ENCODE measurements around the gene MTG2.

MTG2 gene

DNA sequence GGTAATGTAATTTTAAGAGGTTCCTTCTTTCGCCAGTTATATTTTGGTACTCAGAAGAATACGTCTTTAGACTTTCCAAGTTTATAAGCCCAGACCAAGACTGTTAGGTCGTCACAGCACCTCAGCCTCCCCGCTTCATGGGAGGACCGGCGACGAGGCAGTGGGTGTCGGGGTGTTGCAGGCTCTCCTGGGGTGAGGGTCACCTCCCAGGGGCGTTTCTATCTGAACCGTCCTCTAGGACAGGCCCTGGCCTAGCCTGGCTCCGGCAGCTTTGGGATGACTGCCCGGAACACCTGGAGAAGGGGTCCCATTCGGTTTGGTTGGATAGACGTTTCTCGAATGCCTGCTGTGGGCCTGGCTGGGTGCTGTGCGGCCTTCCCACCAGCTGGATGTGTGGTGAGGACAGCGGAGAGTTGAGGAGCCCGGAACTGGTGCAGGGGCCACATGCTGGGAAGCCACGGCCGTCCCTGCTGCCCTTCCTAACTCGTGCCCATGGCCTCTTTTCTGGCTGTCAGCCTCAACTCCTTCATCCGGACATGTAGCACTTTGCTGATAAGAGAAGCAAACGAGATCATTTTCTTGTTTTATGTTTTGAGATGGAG, 56.6 kb downstream of the MTG2 start:
- H3K27ac ChIP-seq (ENCODE audit: low read depth, low read length) = no peak overlapping the region
- H3K4me1 ChIP-seq (ENCODE audit: control insufficient read depth, insufficient read depth, low read length) = no peaks in the 10 kb centered on the region
- H3K9ac ChIP-seq (ENCODE audit: low read depth, low read length) = peak overlapping the region; percentile 34; the same call in 1 of the 2 replicates

DNA sequence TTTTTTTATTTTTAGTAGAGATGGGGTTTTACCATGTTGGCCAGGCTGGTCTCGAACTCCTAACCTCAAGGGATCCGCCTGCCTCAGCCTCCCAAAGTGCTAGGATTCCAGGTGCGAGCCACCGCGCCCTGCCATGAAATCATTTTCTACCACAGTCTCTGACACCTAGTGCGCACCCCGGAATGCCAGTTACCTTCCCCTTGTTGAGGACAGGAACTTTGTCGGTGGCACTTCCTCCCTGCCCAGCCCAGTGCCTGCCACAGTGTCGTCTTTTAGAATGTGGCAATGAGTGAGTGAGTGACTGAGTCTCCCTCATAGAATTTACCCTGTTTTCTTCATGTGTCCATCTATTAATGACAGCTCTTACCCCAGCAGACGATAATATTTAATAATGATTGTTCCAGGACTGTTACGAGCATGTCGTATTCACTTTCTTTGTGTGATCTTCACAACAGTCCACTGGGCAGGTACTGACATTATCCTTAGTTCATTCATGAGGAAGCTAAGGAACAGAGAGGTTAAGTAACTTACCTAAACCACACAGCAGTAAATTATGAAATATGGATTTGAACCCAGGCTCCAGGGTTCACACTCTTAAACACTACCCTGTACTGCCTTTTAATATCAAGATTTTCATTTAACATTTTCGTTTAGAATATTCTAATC, 57.3 kb downstream of the MTG2 start:
- no peaks in the 10 kb centered on the region for H3K27me3 ChIP-seq (ENCODE audit: control insufficient read depth, insufficient read depth, low read length)
- H3K36me3 ChIP-seq (ENCODE audit: control insufficient read depth, insufficient read depth, low read length) = peaks cover 4% of the 10 kb centered on the region; the same call in 1 of the 2 replicates
- no peaks in the 10 kb centered on the region for H3K9me3 ChIP-seq (ENCODE audit: control insufficient read depth, insufficient read depth, low read length)
- H3K9ac ChIP-seq (ENCODE audit: low read depth, low read length) = no peak overlapping the region
- no peaks in the 10 kb centered on the region for H3K4me1 ChIP-seq (ENCODE audit: control insufficient read depth, insufficient read depth, low read length)
- H3K4me3 ChIP-seq (ENCODE audit: low read depth, low read length) = no peak overlapping the region
- no peak overlapping the region for H3K27ac ChIP-seq (ENCODE audit: low read depth, low read length)

More for the DNA sequence above, 56.6 kb downstream of the MTG2 start:
- H3K36me3 ChIP-seq (ENCODE audit: control insufficient read depth, insufficient read depth, low read length) = peaks cover 4% of the 10 kb centered on the region; the same call in 1 of the 2 replicates
- no peaks in the 10 kb centered on the region for H3K27me3 ChIP-seq (ENCODE audit: control insufficient read depth, insufficient read depth, low read length)
- H3K4me3 ChIP-seq (ENCODE audit: low read depth, low read length) = peak overlapping the region; percentile 83
- H3K9me3 ChIP-seq (ENCODE audit: control insufficient read depth, insufficient read depth, low read length) = no peaks in the 10 kb centered on the region

- Histone ChIP-seq H3K4me1 (ENCODE audit: control insufficient read depth, insufficient read depth, low read length) (no peaks in the 10 kb centered on the region), H3K4me3 (ENCODE audit: low read depth, low read length) (no peak overlapping the region), H3K9me3 (ENCODE audit: control insufficient read depth, insufficient read depth, low read length) (no peaks in the 10 kb centered on the region), H3K36me3 (ENCODE audit: control insufficient read depth, insufficient read depth, low read length) (peaks cover 7% of the 10 kb centered on the region; the same call in 1 of the 2 replicates), H3K27me3 (ENCODE audit: control insufficient read depth, insufficient read depth, low read length) (no peaks in the 10 kb centered on the region), H3K9ac (ENCODE audit: low read depth, low read length) (no peak overlapping the region), H3K27ac (ENCODE audit: low read depth, low read length) (no peak overlapping the region)
Observed at GRCh38 chr20:62241506-62241905, 58.7 kb downstream of the MTG2 start.

GRCh38 chr20:62242176-62242575, 59.3 kb downstream of the MTG2 start:
- no peak overlapping the region for H3K4me3 ChIP-seq (ENCODE audit: low read depth, low read length)
- no peak overlapping the region for H3K9ac ChIP-seq (ENCODE audit: low read depth, low read length)
- H3K4me1 ChIP-seq (ENCODE audit: control insufficient read depth, insufficient read depth, low read length) = no peaks in the 10 kb centered on the region
- no peak overlapping the region for H3K27ac ChIP-seq (ENCODE audit: low read depth, low read length)
- H3K9me3 ChIP-seq (ENCODE audit: control insufficient read depth, insufficient read depth, low read length) = no peaks in the 10 kb centered on the region
- H3K27me3 ChIP-seq (ENCODE audit: control insufficient read depth, insufficient read depth, low read length) = no peaks in the 10 kb centered on the region
- peaks cover 7% of the 10 kb centered on the region; the same call in 1 of the 2 replicates for H3K36me3 ChIP-seq (ENCODE audit: control insufficient read depth, insufficient read depth, low read length)

DNA sequence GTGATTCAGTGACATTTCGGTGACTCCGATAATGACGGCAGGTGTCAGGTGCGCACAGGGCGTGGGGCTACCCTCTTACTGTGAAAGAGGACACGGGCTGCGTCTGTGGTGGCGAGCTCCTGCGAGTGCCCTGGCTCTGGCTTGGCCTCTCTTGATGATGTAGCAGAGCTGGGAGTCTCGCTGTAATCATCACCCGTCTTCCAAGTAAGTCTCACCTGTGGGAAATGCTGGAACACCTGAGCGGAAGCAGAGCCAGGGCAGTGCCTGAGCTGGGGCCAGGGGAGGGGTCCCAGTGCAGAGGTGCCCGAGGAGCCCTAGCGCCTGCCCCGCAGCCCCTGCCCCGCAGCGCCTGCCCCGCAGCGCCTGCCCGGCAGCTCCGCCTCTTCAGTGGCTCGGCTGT, 60.3 kb downstream of the MTG2 start:
- Histone ChIP-seq H3K4me1 (ENCODE audit: control insufficient read depth, insufficient read depth, low read length) (no peaks in the 10 kb centered on the region), H3K4me3 (ENCODE audit: low read depth, low read length) (no peak overlapping the region), H3K27ac (ENCODE audit: low read depth, low read length) (no peak overlapping the region)

DNA sequence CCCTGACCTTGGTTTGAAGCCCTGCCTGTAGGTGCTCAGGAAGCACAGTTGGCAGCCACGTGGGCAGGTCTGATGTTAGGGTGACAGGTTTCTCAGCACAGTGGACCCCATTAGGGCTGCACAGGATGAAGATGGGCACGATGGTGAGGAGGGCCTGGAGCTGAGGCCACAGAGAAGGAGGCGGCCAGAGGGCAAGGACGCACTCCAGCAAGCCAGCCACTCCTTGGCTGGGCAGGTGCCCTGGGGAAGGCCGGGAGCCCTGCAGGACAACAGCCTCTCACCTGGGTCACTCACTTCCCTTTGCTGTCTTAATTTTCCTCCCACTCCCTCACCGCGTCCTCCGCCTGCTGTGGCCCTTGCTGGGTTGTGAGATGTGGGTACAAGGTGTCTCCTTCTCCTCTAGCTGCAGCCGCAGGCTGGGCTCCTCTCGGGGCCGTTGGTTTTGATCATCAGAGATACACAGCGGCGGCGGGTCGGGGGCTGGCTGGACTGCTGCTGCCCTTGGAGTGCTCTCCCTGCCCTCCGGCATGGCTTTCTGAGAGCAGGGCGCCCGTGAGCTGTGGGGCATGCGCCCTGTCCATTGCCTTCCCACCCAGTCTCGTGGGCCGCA, 61.2 kb downstream of the MTG2 start:
- Histone ChIP-seq H3K27me3 (ENCODE audit: control insufficient read depth, insufficient read depth, low read length) (no peaks in the 10 kb centered on the region), H3K4me1 (ENCODE audit: control insufficient read depth, insufficient read depth, low read length) (no peaks in the 10 kb centered on the region), H3K27ac (ENCODE audit: low read depth, low read length) (no peak overlapping the region), H3K9ac (ENCODE audit: low read depth, low read length) (no peak overlapping the region), H3K36me3 (ENCODE audit: control insufficient read depth, insufficient read depth, low read length) (peaks cover 7% of the 10 kb centered on the region; the same call in 1 of the 2 replicates), H3K9me3 (ENCODE audit: control insufficient read depth, insufficient read depth, low read length) (no peaks in the 10 kb centered on the region), H3K4me3 (ENCODE audit: low read depth, low read length) (no peak overlapping the region)

More for the DNA sequence above, 60.3 kb downstream of the MTG2 start:
- 0 out of 2 replicates have a peak overlapping the region, but pooled peaks have one; percentile 24 for H3K9ac ChIP-seq (ENCODE audit: low read depth, low read length)
- peaks cover 7% of the 10 kb centered on the region; the same call in 1 of the 2 replicates for H3K36me3 ChIP-seq (ENCODE audit: control insufficient read depth, insufficient read depth, low read length)
- H3K27me3 ChIP-seq (ENCODE audit: control insufficient read depth, insufficient read depth, low read length) = no peaks in the 10 kb centered on the region
- H3K9me3 ChIP-seq (ENCODE audit: control insufficient read depth, insufficient read depth, low read length) = no peaks in the 10 kb centered on the region

GRCh38 chr20:62244644-62245108, 61.8 kb downstream of the MTG2 start:
- H3K4me3 ChIP-seq (ENCODE audit: low read depth, low read length) = no peak overlapping the region
- H3K9ac ChIP-seq (ENCODE audit: low read depth, low read length) = no peak overlapping the region
- H3K27ac ChIP-seq (ENCODE audit: low read depth, low read length) = no peak overlapping the region
- peaks cover 7% of the 10 kb centered on the region; the same call in 1 of the 2 replicates for H3K36me3 ChIP-seq (ENCODE audit: control insufficient read depth, insufficient read depth, low read length)
- H3K4me1 ChIP-seq (ENCODE audit: control insufficient read depth, insufficient read depth, low read length) = no peaks in the 10 kb centered on the region
- H3K9me3 ChIP-seq (ENCODE audit: control insufficient read depth, insufficient read depth, low read length) = no peaks in the 10 kb centered on the region
- no peaks in the 10 kb centered on the region for H3K27me3 ChIP-seq (ENCODE audit: control insufficient read depth, insufficient read depth, low read length)

GRCh38 chr20:62245911-62246280, 63.1 kb downstream of the MTG2 start:
- Histone ChIP-seq H3K27me3 (ENCODE audit: control insufficient read depth, insufficient read depth, low read length) (no peaks in the 10 kb centered on the region), H3K36me3 (ENCODE audit: control insufficient read depth, insufficient read depth, low read length) (peaks cover 7% of the 10 kb centered on the region; the same call in 1 of the 2 replicates), H3K4me1 (ENCODE audit: control insufficient read depth, insufficient read depth, low read length) (no peaks in the 10 kb centered on the region), H3K9ac (ENCODE audit: low read depth, low read length) (no peak overlapping the region), H3K9me3 (ENCODE audit: control insufficient read depth, insufficient read depth, low read length) (no peaks in the 10 kb centered on the region), H3K27ac (ENCODE audit: low read depth, low read length) (no peak overlapping the region), H3K4me3 (ENCODE audit: low read depth, low read length) (no peak overlapping the region)

- Histone ChIP-seq H3K27ac (ENCODE audit: low read depth, low read length) (no peak overlapping the region), H3K4me3 (ENCODE audit: low read depth, low read length) (no peak overlapping the region), H3K36me3 (ENCODE audit: control insufficient read depth, insufficient read depth, low read length) (peaks cover 7% of the 10 kb centered on the region; the same call in 1 of the 2 replicates), H3K27me3 (ENCODE audit: control insufficient read depth, insufficient read depth, low read length) (no peaks in the 10 kb centered on the region), H3K4me1 (ENCODE audit: control insufficient read depth, insufficient read depth, low read length) (no peaks in the 10 kb centered on the region), H3K9me3 (ENCODE audit: control insufficient read depth, insufficient read depth, low read length) (no peaks in the 10 kb centered on the region), H3K9ac (ENCODE audit: low read depth, low read length) (no peak overlapping the region)
Observed at GRCh38 chr20:62246431-62246830, 63.6 kb downstream of the MTG2 start.

- Histone ChIP-seq H3K36me3 (ENCODE audit: control insufficient read depth, insufficient read depth, low read length) (peaks cover 7% of the 10 kb centered on the region; the same call in 1 of the 2 replicates), H3K4me3 (ENCODE audit: low read depth, low read length) (no peak overlapping the region), H3K9me3 (ENCODE audit: control insufficient read depth, insufficient read depth, low read length) (no peaks in the 10 kb centered on the region), H3K9ac (ENCODE audit: low read depth, low read length) (no peak overlapping the region), H3K4me1 (ENCODE audit: control insufficient read depth, insufficient read depth, low read length) (no peaks in the 10 kb centered on the region), H3K27ac (ENCODE audit: low read depth, low read length) (no peak overlapping the region), H3K27me3 (ENCODE audit: control insufficient read depth, insufficient read depth, low read length) (no peaks in the 10 kb centered on the region)
Observed at GRCh38 chr20:62246872-62247652, 64.2 kb downstream of the MTG2 start.

Data from HUES48 (cell line).